T-helper 2 cell treated with Interferon-gamma antibody and Interleukin-4, amounts not matched to agents 5 μg/mL and 100 μg/mL, for 36 hours (primary cell): ENCODE measurements around the gene RPS19BP1.

Experiments
- DNase-seq: peaks from one replicate; pipeline ENCODE4 v3.0.0; 2021; ENCODE audit warnings: low spot score
- H3K27ac Mint-ChIP-seq: one replicate; pipeline ENCODE4 v1.8.0; 2021; ENCODE audit warnings: mild to moderate bottlenecking, mixed read lengths
- H3K27me3 Mint-ChIP-seq: one replicate; pipeline ENCODE4 v1.8.0; 2021; ENCODE audit warnings: low read depth, mixed read lengths
- H3K36me3 Mint-ChIP-seq: one replicate; pipeline ENCODE4 v1.8.0; 2021; ENCODE audit warnings: low read depth, mixed read lengths
- H3K4me1 Mint-ChIP-seq: one replicate; pipeline ENCODE4 v1.8.0; 2021; ENCODE audit warnings: low read depth, mixed read lengths
- H3K4me3 Mint-ChIP-seq: one replicate; pipeline ENCODE4 v1.8.0; 2022; ENCODE audit warnings: mild to moderate bottlenecking, moderate library complexity, mixed read lengths
- H3K9me3 Mint-ChIP-seq: one replicate; pipeline ENCODE4 v1.8.0; 2021; ENCODE audit warnings: mixed read lengths

Gene RPS19BP1

GRCh38 chr22:39546889-39547586 lies 14.5 kb upstream of the RPS19BP1 start:
- H3K27me3 Mint-ChIP-seq: peaks cover 46% of the 10 kb centered on the region
- no peaks in the 10 kb centered on the region for H3K36me3 Mint-ChIP-seq
- no peak overlapping the region for H3K4me3 Mint-ChIP-seq
- H3K27ac Mint-ChIP-seq: no peak overlapping the region
- H3K9me3 Mint-ChIP-seq: no peaks in the 10 kb centered on the region
- H3K4me1 Mint-ChIP-seq: peaks cover 15% of the 10 kb centered on the region
- DNase-seq: no peak

- Mint-ChIP-seq H3K27me3 (peaks cover 41% of the 10 kb centered on the region), H3K27ac (no peak overlapping the region), H3K4me3 (no peak overlapping the region), H3K4me1 (peaks cover 15% of the 10 kb centered on the region), H3K9me3 (no peaks in the 10 kb centered on the region), H3K36me3 (no peaks in the 10 kb centered on the region)
- DNase-seq: no peak
Observed at GRCh38 chr22:39545386-39546365, 13.1 kb upstream of the RPS19BP1 start.

- H3K36me3 Mint-ChIP-seq: no peaks in the 10 kb centered on the region
- no peak for DNase-seq
- no peak overlapping the region for H3K4me3 Mint-ChIP-seq
- peaks cover 34% of the 10 kb centered on the region for H3K27me3 Mint-ChIP-seq
- no peaks in the 10 kb centered on the region for H3K9me3 Mint-ChIP-seq
- peaks cover 15% of the 10 kb centered on the region for H3K4me1 Mint-ChIP-seq
- no peak overlapping the region for H3K27ac Mint-ChIP-seq
Observed at GRCh38 chr22:39543095-39543494, 10.5 kb upstream of the RPS19BP1 start.

- H3K27me3 Mint-ChIP-seq: peaks cover 3% of the 10 kb centered on the region
- H3K4me3 Mint-ChIP-seq: no peak overlapping the region
- no peak for DNase-seq
- no peak overlapping the region for H3K27ac Mint-ChIP-seq
- H3K9me3 Mint-ChIP-seq: no peaks in the 10 kb centered on the region
- H3K36me3 Mint-ChIP-seq: no peaks in the 10 kb centered on the region
- H3K4me1 Mint-ChIP-seq: peaks cover 4% of the 10 kb centered on the region
Observed at GRCh38 chr22:39537975-39538374, 5.4 kb upstream of the RPS19BP1 start.

GRCh38 chr22:39536711-39537110 lies 4.2 kb upstream of the RPS19BP1 start:
- Mint-ChIP-seq H3K27me3 (no peaks in the 10 kb centered on the region), H3K9me3 (no peaks in the 10 kb centered on the region), H3K36me3 (peaks cover 7% of the 10 kb centered on the region), H3K4me3 (no peak overlapping the region), H3K27ac (no peak overlapping the region), H3K4me1 (peaks cover 9% of the 10 kb centered on the region)
- DNase-seq: no peak

GRCh38 chr22:39535831-39536449 lies 3.4 kb upstream of the RPS19BP1 start:
- H3K36me3 Mint-ChIP-seq: peaks cover 11% of the 10 kb centered on the region
- no peaks in the 10 kb centered on the region for H3K27me3 Mint-ChIP-seq
- H3K27ac Mint-ChIP-seq: no peak overlapping the region
- no peak overlapping the region for H3K4me3 Mint-ChIP-seq
- no peaks in the 10 kb centered on the region for H3K9me3 Mint-ChIP-seq
- DNase-seq: no peak
- H3K4me1 Mint-ChIP-seq: peaks cover 14% of the 10 kb centered on the region

GRCh38 chr22:39535357-39535725 lies 2.8 kb upstream of the RPS19BP1 start:
- H3K36me3 Mint-ChIP-seq: peaks cover 17% of the 10 kb centered on the region

GRCh38 chr22:39534591-39535356 lies 2.2 kb upstream of the RPS19BP1 start:
- no peak overlapping the region for H3K4me3 Mint-ChIP-seq
- H3K4me1 Mint-ChIP-seq: peaks cover 23% of the 10 kb centered on the region
- peak overlapping the region; percentile 31 for H3K27ac Mint-ChIP-seq
- peaks cover 22% of the 10 kb centered on the region for H3K36me3 Mint-ChIP-seq
- no peaks in the 10 kb centered on the region for H3K27me3 Mint-ChIP-seq
- peak; percentile 72 for DNase-seq
- H3K9me3 Mint-ChIP-seq: no peaks in the 10 kb centered on the region

More at GRCh38 chr22:39535357-39535725, 2.8 kb upstream of the RPS19BP1 start:
- no peaks in the 10 kb centered on the region for H3K27me3 Mint-ChIP-seq
- H3K27ac Mint-ChIP-seq: no peak overlapping the region
- H3K4me3 Mint-ChIP-seq: no peak overlapping the region
- DNase-seq: no peak
- H3K4me1 Mint-ChIP-seq: peaks cover 19% of the 10 kb centered on the region
- H3K9me3 Mint-ChIP-seq: no peaks in the 10 kb centered on the region

GRCh38 chr22:39534092-39534506 lies 1.6 kb upstream of the RPS19BP1 start:
- H3K27me3 Mint-ChIP-seq: no peaks in the 10 kb centered on the region
- no peak for DNase-seq
- peaks cover 29% of the 10 kb centered on the region for H3K4me1 Mint-ChIP-seq
- H3K9me3 Mint-ChIP-seq: no peaks in the 10 kb centered on the region
- no peak overlapping the region for H3K4me3 Mint-ChIP-seq
- H3K27ac Mint-ChIP-seq: peak overlapping the region; percentile 31
- H3K36me3 Mint-ChIP-seq: peaks cover 29% of the 10 kb centered on the region

- Mint-ChIP-seq H3K27ac (peak overlapping the region; percentile 59), H3K4me3 (peak overlapping the region; percentile 93), H3K4me1 (peaks cover 44% of the 10 kb centered on the region), H3K9me3 (no peaks in the 10 kb centered on the region), H3K27me3 (no peaks in the 10 kb centered on the region), H3K36me3 (peaks cover 41% of the 10 kb centered on the region)
- DNase-seq: no peak
Observed at GRCh38 chr22:39530692-39531331, 1.7 kb downstream of the RPS19BP1 start.

- no peaks in the 10 kb centered on the region for H3K9me3 Mint-ChIP-seq
- H3K27me3 Mint-ChIP-seq: no peaks in the 10 kb centered on the region
- H3K4me3 Mint-ChIP-seq: peak overlapping the region; percentile 77
- peaks cover 49% of the 10 kb centered on the region for H3K4me1 Mint-ChIP-seq
- H3K27ac Mint-ChIP-seq: peak overlapping the region; percentile 31
- H3K36me3 Mint-ChIP-seq: peaks cover 46% of the 10 kb centered on the region
- no peak for DNase-seq
Observed at GRCh38 chr22:39530116-39530515, 2.4 kb downstream of the RPS19BP1 start.

- H3K9me3 Mint-ChIP-seq: no peaks in the 10 kb centered on the region
- no peak for DNase-seq
- no peaks in the 10 kb centered on the region for H3K27me3 Mint-ChIP-seq
- peaks cover 54% of the 10 kb centered on the region for H3K4me1 Mint-ChIP-seq
- peak overlapping the region; percentile 77 for H3K4me3 Mint-ChIP-seq
- H3K27ac Mint-ChIP-seq: peak overlapping the region; percentile 42
- peaks cover 52% of the 10 kb centered on the region for H3K36me3 Mint-ChIP-seq
Observed at GRCh38 chr22:39529487-39529851, 3.1 kb downstream of the RPS19BP1 start.
